ENCODE measurements around the gene SETSIP. TPM values are rescaled to one million over a fixed set of nuclear protein-coding genes. Genes with fewer than 3 reads are reported as not detected.

SETSIP gene
- total and polyA plus RNA-seq, 2 donors (not counting 1 experiment from before 2014, with no cell fraction given): not detected

- no peak overlapping the region for H3K4me3 Mint-ChIP-seq
- H3K27me3 Mint-ChIP-seq: peaks cover 25% of the 10 kb centered on the region
- intact Hi-C loops (cut with micrococcal nuclease): no loop called here
- Histone ChIP-seq H2AFZ (ENCODE audit: insufficient read depth, low read depth, low read length, poor library complexity, severe bottlenecking) (no peak overlapping the region), H3K27me3 (replicated peaks in 1 of 4; ENCODE audit: control extremely low read depth in 1 of 4, control insufficient read depth in 3 of 4, insufficient read depth in 4 of 4, low read length in 3 of 4) (no peaks in the 10 kb centered on the region), H3K27ac (ENCODE audit: low read length in 2 of 2) (no peak overlapping the region), H3K4me2 (replicated peaks; ENCODE audit: low read depth, low read length, poor library complexity, severe bottlenecking) (no peak overlapping the region), H3K4me3 (ENCODE audit: control extremely low read depth in 1 of 5, extremely low read depth in 1 of 5, insufficient read depth in 1 of 5, low read depth in 2 of 5, low read length in 4 of 5) (no peak overlapping the region), H3K9me3 (ENCODE audit: control extremely low read depth in 1 of 3, control insufficient read depth in 2 of 3, insufficient read depth in 1 of 3, low read length in 2 of 3) (no peaks in the 10 kb centered on the region), H4K20me1 (ENCODE audit: control insufficient read depth, insufficient read depth, low read length, poor library complexity, severe bottlenecking) (no peaks in the 10 kb centered on the region), H3K9ac (ENCODE audit: low read length) (no peak overlapping the region), H3K4me1 (ENCODE audit: control insufficient read depth in 2 of 2, insufficient read depth in 2 of 2, low read length in 2 of 2) (no peaks in the 10 kb centered on the region), H3K36me3 (replicated peaks in 1 of 2; ENCODE audit: control extremely low read depth in 1 of 2, control insufficient read depth in 1 of 2, extremely low read depth in 1 of 2, insufficient read depth in 2 of 2, low read length in 1 of 2) (no peaks in the 10 kb centered on the region), H3K79me2 (ENCODE audit: control insufficient read depth, insufficient read depth, low read length) (no peaks in the 10 kb centered on the region)
- no peak overlapping the region for H3K27ac Mint-ChIP-seq
- no peaks in the 10 kb centered on the region for H3K9me3 Mint-ChIP-seq (ENCODE audit: insufficient read depth)
- H3K4me1 Mint-ChIP-seq: no peaks in the 10 kb centered on the region
- DNase-seq (no peak), ATAC-seq (ENCODE audit: low read depth) (no peak)
- POLR2A ChIA-PET: no interaction called here
- CTCF ChIA-PET: no interaction called here
- 97% methylated on average over 5 of the region's 6 CpGs for WGBS (ENCODE audit: insufficient coverage)
- no peak for TF ChIP-seq EZH2 (IDR thresholded peaks at IDR 0.05; ENCODE audit: borderline replicate concordance, insufficient read depth, low read depth, low read length, poor library complexity, severe bottlenecking)
- no peak for TF ChIP-seq CTCF (IDR thresholded peaks at IDR 0.05)
Observed at GRCh38 chr1:92037400-92037799, 37.8 kb downstream of the SETSIP start.

GRCh38 chr1:92031281-92032110 lies 43.7 kb downstream of the SETSIP start:
- ChIA-PET CTCF (no interaction called here), POLR2A (no interaction called here)
- ATAC-seq (ENCODE audit: low read depth) (no peak), DNase-seq (no peak)
- no peak overlapping the region for H3K27ac Mint-ChIP-seq
- intact Hi-C loops (cut with micrococcal nuclease): no loop called here
- peaks cover 41% of the 10 kb centered on the region for H3K27me3 Mint-ChIP-seq
- no peaks in the 10 kb centered on the region for H3K79me2 ChIP-seq (ENCODE audit: control insufficient read depth, insufficient read depth, low read length)
- no peak overlapping the region for H2AFZ ChIP-seq (ENCODE audit: insufficient read depth, low read depth, low read length, poor library complexity, severe bottlenecking)
- no peak overlapping the region for H3K4me3 Mint-ChIP-seq
- H4K20me1 ChIP-seq (ENCODE audit: control insufficient read depth, insufficient read depth, low read length, poor library complexity, severe bottlenecking): no peaks in the 10 kb centered on the region
- TF ChIP-seq EZH2 (IDR thresholded peaks at IDR 0.05; ENCODE audit: borderline replicate concordance, insufficient read depth, low read depth, low read length, poor library complexity, severe bottlenecking) (no peak), CTCF (IDR thresholded peaks at IDR 0.05) (no peak)
- peaks cover 7 to 9% of the 10 kb centered on the region in 2 donors for H3K4me1 ChIP-seq (ENCODE audit: control insufficient read depth in 2 of 2, insufficient read depth in 2 of 2, low read length in 2 of 2)
- no peak overlapping the region for H3K27ac ChIP-seq (ENCODE audit: low read length in 2 of 2)
- H3K36me3 ChIP-seq (replicated peaks in 1 of 2; ENCODE audit: control extremely low read depth in 1 of 2, control insufficient read depth in 1 of 2, extremely low read depth in 1 of 2, insufficient read depth in 2 of 2, low read length in 1 of 2): no peaks in the 10 kb centered on the region
- H3K4me1 Mint-ChIP-seq: peaks cover 12% of the 10 kb centered on the region
- no peaks in the 10 kb centered on the region for H3K9me3 Mint-ChIP-seq (ENCODE audit: insufficient read depth)
- WGBS (ENCODE audit: insufficient coverage): no CpG with 5 or more reads among the region's 6 CpGs
- no peaks in the 10 kb centered on the region for H3K9me3 ChIP-seq (ENCODE audit: control extremely low read depth in 1 of 3, control insufficient read depth in 2 of 3, insufficient read depth in 1 of 3, low read length in 2 of 3)
- no peak overlapping the region for H3K4me3 ChIP-seq (ENCODE audit: control extremely low read depth in 1 of 5, extremely low read depth in 1 of 5, insufficient read depth in 1 of 5, low read depth in 2 of 5, low read length in 4 of 5)
- H3K9ac ChIP-seq (ENCODE audit: low read length): no peak overlapping the region
- H3K27me3 ChIP-seq (replicated peaks in 1 of 4; ENCODE audit: control extremely low read depth in 1 of 4, control insufficient read depth in 3 of 4, insufficient read depth in 4 of 4, low read length in 3 of 4): peaks cover 0 to 29% (median 6%) of the 10 kb centered on the region in 4 experiments
- no peak overlapping the region for H3K4me2 ChIP-seq (replicated peaks; ENCODE audit: low read depth, low read length, poor library complexity, severe bottlenecking)

Data from B cell (primary cell).